ENCODE measurements around the gene CHAT.

CHAT gene

DNA sequence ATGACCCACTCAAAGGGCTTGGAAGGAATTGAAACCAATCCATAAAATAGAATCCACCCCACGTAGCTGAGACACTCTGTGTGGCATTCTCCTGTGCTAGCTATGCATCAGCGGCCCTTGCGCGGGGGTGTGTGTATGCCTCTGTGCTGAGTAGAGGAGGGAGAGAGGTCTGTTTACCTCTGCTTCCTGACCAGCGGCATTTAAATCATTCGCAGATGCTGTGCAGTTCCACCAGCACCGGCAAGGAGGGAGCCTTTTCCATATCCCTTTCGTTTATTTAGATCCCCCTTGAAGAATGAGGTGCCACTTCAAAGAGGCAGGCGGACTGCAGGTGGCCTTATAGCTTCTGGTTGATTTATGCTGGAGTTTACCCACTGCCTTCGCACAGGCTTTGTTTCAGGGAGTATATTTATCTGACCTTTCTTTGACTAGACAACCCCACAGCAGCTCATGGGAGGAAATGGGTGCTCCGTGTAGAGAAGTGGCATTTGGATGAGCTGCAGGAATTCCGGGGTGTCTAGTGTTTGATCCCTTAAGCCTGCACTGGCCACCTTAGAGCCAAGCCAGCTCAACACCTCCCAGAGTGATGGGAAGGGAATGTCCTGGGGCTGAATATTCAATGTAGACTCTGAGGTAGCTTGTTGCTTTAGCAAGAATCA lies 77.0 kb downstream of the CHAT start:
- no peak for DNase-seq

DNA sequence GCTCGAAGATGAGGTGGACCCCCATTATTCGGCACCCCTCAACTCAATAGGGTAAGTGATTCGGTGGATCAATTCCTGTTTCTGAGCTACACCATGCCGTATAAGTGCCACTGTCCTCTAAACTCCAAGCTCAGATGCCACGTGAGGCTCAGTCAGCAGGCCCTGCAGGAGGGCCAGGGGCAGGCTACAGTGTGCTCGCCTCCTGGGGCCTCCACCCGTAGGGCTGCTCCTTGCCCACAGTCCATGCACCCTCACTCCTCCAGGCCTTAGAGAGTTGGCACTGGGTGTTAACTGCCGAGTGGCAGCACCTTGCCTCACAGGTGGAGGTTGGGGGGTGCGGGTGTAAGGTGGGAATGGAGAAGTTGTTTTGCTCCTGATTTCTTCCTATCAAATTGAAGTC lies 77.8 kb downstream of the CHAT start:
- no peak for DNase-seq

DNA sequence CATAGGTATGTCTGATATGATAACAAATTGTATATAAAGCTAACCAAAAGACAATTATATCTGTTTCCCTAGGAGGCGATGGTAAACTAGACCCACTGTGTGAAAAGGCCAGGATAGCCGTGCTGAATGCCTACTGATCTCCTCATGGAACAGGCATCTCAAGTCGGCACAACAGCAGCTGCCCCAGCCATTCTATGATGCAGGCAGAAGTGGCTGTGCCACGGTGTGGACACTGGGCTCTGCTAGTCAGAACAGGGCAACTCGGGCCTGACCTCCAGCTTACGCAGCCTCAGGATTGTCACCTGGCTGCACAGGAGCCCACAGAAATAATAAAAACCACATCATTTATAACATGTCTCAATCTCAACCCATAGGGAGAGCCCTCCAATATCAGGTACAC lies 80.6 kb downstream of the CHAT start:
- no peak for DNase-seq

DNA sequence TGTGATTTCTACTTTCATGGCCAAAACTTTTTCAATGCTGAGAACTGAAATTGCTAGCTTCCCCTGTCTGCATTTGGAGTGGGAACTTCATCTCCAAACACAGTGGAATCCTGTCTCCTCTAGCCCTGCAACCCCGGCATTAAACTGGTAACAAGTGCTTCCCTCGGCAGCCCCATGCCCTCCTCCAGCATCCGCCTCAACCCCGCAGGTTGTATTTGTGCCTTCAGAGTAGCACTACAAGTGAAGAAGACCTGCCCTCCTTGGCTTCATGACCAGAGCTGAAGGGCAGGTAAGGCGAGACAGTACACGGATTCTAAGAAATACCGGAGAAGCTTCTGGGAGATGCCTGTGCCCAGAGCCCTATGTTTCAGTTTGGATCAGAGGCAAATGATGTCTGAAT lies 82.5 kb downstream of the CHAT start:
- no peak for DNase-seq

DNA sequence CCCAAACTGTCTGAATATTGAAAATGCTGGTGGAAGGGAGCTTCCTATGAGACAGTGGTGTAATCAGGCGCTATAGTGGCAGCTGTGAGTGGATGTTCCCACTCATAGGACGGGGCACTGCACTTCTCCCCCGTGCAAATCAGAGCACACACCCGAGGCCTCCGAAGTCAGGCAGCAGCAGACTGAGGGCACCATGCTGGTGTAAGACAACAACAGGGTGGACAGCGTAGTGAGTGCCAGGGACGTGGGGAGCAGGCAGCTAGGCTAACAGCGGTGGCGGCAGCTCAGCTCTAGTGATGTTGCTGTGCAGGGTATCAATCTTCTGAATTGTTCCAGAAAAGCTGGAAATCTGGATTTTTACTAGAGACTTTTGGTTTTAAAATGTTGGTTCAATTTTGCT lies 84.8 kb downstream of the CHAT start:
- DNase-seq, result no peak

DNA sequence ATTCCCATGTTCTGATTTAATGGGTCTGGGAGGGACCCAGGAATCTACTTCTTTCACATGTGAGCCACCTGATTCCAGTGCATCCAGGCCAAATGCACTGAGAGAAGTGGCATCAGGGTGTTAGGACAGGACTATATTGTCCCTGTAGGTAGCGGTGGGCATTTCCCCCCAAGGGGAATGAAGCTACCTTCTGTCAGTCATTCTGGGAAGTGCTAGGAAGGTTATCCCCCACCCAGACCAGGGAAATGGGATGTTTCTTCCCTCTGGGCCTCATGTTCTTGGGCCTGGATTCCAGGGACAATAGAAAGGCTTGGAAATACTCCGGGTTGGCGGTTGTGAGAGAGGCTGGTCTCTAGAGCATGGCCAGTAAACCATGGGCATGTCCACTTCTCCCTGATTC lies 86.4 kb downstream of the CHAT start:
- DNase-seq, result no peak

DNA sequence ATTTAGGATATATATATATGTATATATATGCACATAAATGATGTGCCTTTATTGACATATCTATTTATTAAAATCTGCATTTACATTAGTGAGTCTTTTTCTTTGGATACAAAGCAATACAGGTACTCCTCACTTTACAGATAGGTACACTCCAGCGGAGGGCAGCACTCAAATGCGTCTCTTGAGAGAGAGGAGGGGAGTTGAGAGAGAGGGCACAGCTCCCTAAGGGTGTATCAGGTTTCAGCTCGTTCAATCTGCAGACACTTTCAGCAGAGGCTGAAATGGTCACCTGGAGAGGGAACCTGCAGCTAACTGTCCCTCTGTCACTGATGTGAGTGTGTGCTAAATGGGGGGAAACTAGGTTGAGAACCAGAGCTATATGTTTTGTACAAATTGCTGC lies 87.2 kb downstream of the CHAT start:
- DNase-seq, result no peak

DNA sequence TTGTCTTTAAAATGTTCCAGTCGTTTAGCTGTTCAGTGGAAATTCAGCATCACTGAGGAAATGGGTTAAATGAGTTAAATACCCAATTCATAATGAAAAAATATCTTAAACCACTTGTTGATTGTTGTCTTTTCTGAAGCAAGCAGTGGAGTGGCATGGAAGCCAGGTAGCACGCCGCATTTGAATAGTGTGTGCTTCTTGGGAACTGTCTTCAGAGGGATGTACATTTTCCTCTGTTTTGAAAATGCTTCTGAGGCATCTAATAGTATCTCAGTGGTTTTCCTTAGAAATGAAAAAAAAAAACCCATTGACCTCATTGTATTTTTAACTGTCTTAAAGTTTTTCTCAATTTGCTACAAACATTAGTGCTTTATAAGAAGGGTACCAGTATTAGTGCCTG lies 93.7 kb downstream of the CHAT start:
- no peak for DNase-seq

DNA sequence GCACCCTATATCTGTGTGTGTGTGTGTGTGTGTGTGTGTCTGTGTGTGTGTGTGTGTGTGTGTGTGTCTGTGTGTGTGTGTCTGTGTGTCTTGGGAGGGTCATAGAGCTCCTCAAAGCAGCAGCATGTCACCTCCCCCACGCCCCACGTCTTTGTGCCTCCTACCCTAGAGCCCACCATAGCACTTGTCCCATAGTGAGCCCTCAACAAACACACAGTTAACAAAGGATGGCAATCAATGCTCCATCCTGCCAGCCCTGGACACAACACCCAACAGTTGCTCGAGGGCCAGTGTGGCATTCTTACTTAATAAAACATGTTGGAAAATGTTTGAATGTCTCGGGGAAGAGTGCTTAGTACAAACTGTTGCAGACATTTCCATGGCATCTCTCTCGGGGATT lies 96.1 kb downstream of the CHAT start:
- no peak for DNase-seq

DNA sequence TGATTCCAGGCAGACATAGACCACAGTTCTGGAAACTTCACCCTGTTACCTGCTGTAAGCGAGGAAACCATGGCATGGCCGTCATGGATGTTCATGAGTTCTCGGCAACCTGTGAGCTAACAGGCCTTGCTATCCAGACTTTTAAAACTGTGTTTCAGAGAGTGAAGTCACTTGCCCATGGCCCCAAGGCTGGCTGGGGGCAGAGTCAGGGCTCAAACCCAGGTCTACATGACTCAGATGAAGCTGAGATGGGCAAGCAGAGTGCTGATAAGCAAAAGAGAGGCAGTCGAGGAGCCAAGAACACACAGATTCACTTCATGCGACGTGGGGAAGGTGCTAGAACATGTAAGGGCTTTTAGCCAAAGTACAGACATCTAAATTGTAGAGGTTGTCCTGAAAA lies 97.1 kb downstream of the CHAT start:
- no peak for DNase-seq

DNA sequence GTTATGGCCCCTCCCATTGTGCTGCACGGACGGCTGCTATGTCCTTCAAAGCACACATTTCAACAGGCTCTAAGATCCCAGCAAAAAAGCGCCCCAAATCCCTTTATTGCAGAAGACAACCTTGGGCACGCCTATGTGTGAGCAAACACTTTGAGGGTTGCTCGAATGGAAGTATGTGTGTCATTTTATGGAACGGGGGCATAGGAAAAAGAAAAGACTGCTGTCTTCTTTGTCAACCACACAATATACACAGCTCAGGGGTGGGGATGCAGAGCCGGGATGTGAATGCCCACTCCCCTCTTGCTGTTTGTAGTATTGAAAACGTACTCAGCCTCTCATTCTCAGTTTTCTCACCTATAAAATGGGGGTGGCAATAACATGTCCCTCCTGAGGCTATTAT lies 97.6 kb downstream of the CHAT start:
- DNase-seq, result no peak

DNA sequence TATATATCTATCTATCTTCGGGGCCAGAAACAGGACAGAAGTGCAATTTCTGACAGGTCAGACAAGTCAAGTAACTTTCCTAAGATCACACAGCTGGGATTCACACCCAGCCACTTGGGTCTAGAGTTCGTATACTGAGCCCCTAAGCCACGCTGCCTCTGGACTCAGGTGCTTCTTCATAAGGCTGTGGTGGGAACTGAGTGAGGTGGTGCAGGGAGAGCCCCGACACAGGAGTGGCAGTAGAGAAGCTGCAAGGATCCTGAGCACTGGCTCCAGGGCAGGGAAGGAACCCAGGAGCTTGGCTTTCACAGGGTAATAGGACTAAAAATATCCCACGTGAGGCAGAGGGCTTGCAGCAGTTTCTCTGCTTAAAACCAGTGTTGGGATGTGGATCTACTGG lies 99.4 kb downstream of the CHAT start:
- DNase-seq, result no peak

Data from stimulated activated CD8-positive, alpha-beta memory T cell treated with anti-CD3 and anti-CD28 coated beads, Interleukin-4, amount 100 ng/mL, for 48 hours (primary cell).